Keratinocyte (primary cell): ENCODE results near the gene INPP5A. TPM values are rescaled to one million over a fixed set of nuclear protein-coding genes. Genes with fewer than 3 reads are reported as not detected.

Experiments used
- DNase-seq: peaks from one replicate; pipeline ENCODE4 v3.0.0-alpha.2; 2011; ENCODE audit warnings: low read depth, missing footprints, low spot score
- FAIRE-seq: peaks from 2 replicates; lab custom pipeline; 2011; peaks lifted over from hg19 to GRCh38; lab: Jason Lieb, UNC
- H2AFZ ChIP-seq: 2 replicates; pipeline ENCODE4 v1.6.0; 2012; ENCODE audit warnings: low read length, control low read depth, inconsistent platforms; ENCODE audit not compliant: control insufficient read depth
- H3K27ac ChIP-seq: 2 replicates; pipeline ENCODE4 v1.5.1; 2011; ENCODE audit warnings: low read length; ENCODE audit not compliant: control insufficient read depth, insufficient read depth
- H3K27me3 ChIP-seq: 3 replicates; pipeline ENCODE4 v1.6.0; 2011; ENCODE audit warnings: low read length; ENCODE audit not compliant: control insufficient read depth, insufficient read depth; ENCODE audit errors: extremely low read depth
- H3K36me3 ChIP-seq, 2 experiments: 2 replicates in 1 of 2; 3 replicates in 1 of 2; pipeline ENCODE4 v1.5.1; 2011; ENCODE audit warnings: low read length in 2 of 2, mild to moderate bottlenecking in 1 of 2; ENCODE audit not compliant: control insufficient read depth in 2 of 2, insufficient read depth in 2 of 2; ENCODE audit errors: extremely low read depth in 1 of 2
- H3K4me1 ChIP-seq: 3 replicates; pipeline ENCODE4 v1.5.1; 2011; ENCODE audit warnings: low read length; ENCODE audit not compliant: control insufficient read depth, insufficient read depth; ENCODE audit errors: extremely low read depth
- H3K4me2 ChIP-seq: 3 replicates; pipeline ENCODE4 v1.6.0; 2011; ENCODE audit warnings: low read depth, low read length; ENCODE audit not compliant: control insufficient read depth, insufficient read depth; ENCODE audit errors: extremely low read depth
- H3K4me3 ChIP-seq, 3 experiments: fragments of 200-600 bp in 1 of 3; sonication (generic) in 1 of 3; 2 replicates in 2 of 3; 3 replicates in 1 of 3; pipeline ENCODE4 v1.5.1; 2011 to 2016; ENCODE audit warnings: low read length in 3 of 3, mild to moderate bottlenecking in 3 of 3, control low read depth in 2 of 3, inconsistent platforms in 1 of 3, low read depth in 1 of 3, mixed read lengths in 1 of 3, mixed run types in 1 of 3, moderate library complexity in 1 of 3; ENCODE audit not compliant: control insufficient read depth in 2 of 3, insufficient read depth in 2 of 3; ENCODE audit errors: extremely low read depth in 1 of 3
- H3K79me2 ChIP-seq: 2 replicates; pipeline ENCODE4 v1.6.0; 2012; ENCODE audit warnings: low read length; ENCODE audit not compliant: control insufficient read depth, insufficient read depth
- H3K9ac ChIP-seq: 3 replicates; pipeline ENCODE4 v1.6.0; 2011; ENCODE audit warnings: low read length; ENCODE audit not compliant: control insufficient read depth, insufficient read depth; ENCODE audit errors: extremely low read depth
- H3K9me1 ChIP-seq: 3 replicates; pipeline ENCODE4 v1.6.0; 2011; ENCODE audit warnings: low read length; ENCODE audit not compliant: control insufficient read depth, insufficient read depth; ENCODE audit errors: extremely low read depth
- H3K9me3 ChIP-seq: 2 replicates; pipeline ENCODE4 v1.5.1; 2012; ENCODE audit warnings: low read depth, low read length; ENCODE audit not compliant: control insufficient read depth
- H4K20me1 ChIP-seq: 3 replicates; pipeline ENCODE4 v1.6.0; 2011; ENCODE audit warnings: low read length; ENCODE audit not compliant: control insufficient read depth, insufficient read depth; ENCODE audit errors: extremely low read depth
- CTCF ChIP-seq, 3 experiments: IDR thresholded peaks in 1 of 3; conservative IDR thresholded peaks in 1 of 3; optimal IDR thresholded peaks in 1 of 3; 2 replicates in 2 of 3; 3 replicates in 1 of 3; pipeline versions ENCODE3 to v1.5.1; 2011; ENCODE audit warnings: low read length in 3 of 3, mild to moderate bottlenecking in 3 of 3, moderate library complexity in 2 of 3, control low read depth in 1 of 3, inconsistent platforms in 1 of 3; ENCODE audit not compliant: insufficient read depth in 2 of 3; ENCODE audit errors: extremely low read depth in 1 of 3
- EZH2 ChIP-seq: IDR thresholded peaks from one replicate; pipeline ENCODE4 v1.6.1; 2012; ENCODE audit warnings: inconsistent platforms, mild to moderate bottlenecking, low read length, moderate library complexity
- dilution Hi-C: fragments of 300-500 bp; cut with MboI; formaldehyde crosslinking; loops from one replicate; pipeline ENCODE4 v1.7.0; 2020; ENCODE audit warnings: low sequenced_read_pairs; ENCODE audit not compliant: extremely low pct_ligation_motif_present
- polyA plus RNA-seq, 5 experiments: library from polyadenylated mRNA; depleted of rRNA in 3 of 5; stranded (reverse) in 3 of 5; stranded (forward) in 1 of 5; unstranded in 1 of 5; fragments of >200 nt; gene quantifications; 1 replicate in 1 of 5; 2 replicates in 3 of 5; 3 replicates in 1 of 5; pipeline versions ENCODE4 v1.2.1 to v1.2.3, GENCODE V29; 2011 to 2012; ENCODE audit warnings: missing spikeins in 2 of 5, low read depth in 1 of 5, low replicate concordance in 1 of 5

Gene INPP5A
- polyA plus RNA-seq, 1 donor (not counting 4 experiments of a cell fraction or from before 2014, with no cell fraction given): 11.2 TPM

GRCh38 chr10:132826524-132827422 is 289.2 kb downstream of the INPP5A start:
- no peaks in the 10 kb centered on the region for H3K4me1 ChIP-seq
- no peaks in the 10 kb centered on the region for H3K9me1 ChIP-seq
- DNase-seq (no peak), FAIRE-seq (no peak)
- no peaks in the 10 kb centered on the region for H3K36me3 ChIP-seq
- no peaks in the 10 kb centered on the region for H3K79me2 ChIP-seq
- H3K4me3 ChIP-seq: no peak overlapping the region
- H3K27me3 ChIP-seq: no peaks in the 10 kb centered on the region
- no peaks in the 10 kb centered on the region for H4K20me1 ChIP-seq
- peaks cover 18% of the 10 kb centered on the region for H3K9me3 ChIP-seq
- H3K27ac ChIP-seq: no peak overlapping the region
- no peak overlapping the region for H3K4me2 ChIP-seq
- dilution Hi-C loops: no loop called here
- TF ChIP-seq CTCF (optimal IDR thresholded peaks at IDR 0.05 in 1 of 3, IDR thresholded peaks at IDR 0.05 in 1 of 3, conservative IDR thresholded peaks at IDR 0.05 in 1 of 3; ENCODE audit: extremely low read depth in 1 of 3, insufficient read depth in 2 of 3, low read length in 3 of 3) (no peak), EZH2 (no peak)
- H3K9ac ChIP-seq: no peak overlapping the region
- H2AFZ ChIP-seq: no peak overlapping the region

DNA sequence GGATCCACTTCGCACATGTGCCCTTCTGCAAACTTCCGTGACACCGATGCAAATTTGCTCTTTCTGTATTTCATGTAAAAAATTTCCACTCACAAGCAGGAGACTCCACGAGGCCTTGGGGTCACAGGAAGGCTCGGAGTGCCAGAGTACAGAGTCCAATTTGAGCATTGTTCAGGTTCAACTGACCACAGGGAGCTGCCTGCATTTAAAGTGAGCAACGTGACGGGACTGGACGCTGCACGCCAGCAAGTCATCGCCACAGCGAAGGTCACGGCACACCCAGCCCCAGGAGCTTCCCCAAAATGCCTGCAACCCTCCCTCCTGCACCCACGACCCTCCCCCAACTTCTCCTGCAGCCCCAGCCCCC is 289.8 kb downstream of the INPP5A start:
- H3K9ac ChIP-seq: no peak overlapping the region
- dilution Hi-C loops: no loop called here
- no peak for FAIRE-seq
- DNase-seq: no peak
- TF ChIP-seq CTCF (optimal IDR thresholded peaks at IDR 0.05 in 1 of 3, IDR thresholded peaks at IDR 0.05 in 1 of 3, conservative IDR thresholded peaks at IDR 0.05 in 1 of 3; ENCODE audit: extremely low read depth in 1 of 3, insufficient read depth in 2 of 3, low read length in 3 of 3) (no peak), EZH2 (no peak)
- H3K79me2 ChIP-seq: no peaks in the 10 kb centered on the region
- H3K4me1 ChIP-seq: no peaks in the 10 kb centered on the region
- no peak overlapping the region for H3K4me2 ChIP-seq
- H3K27ac ChIP-seq: no peak overlapping the region
- no peaks in the 10 kb centered on the region for H3K36me3 ChIP-seq
- peaks cover 13% of the 10 kb centered on the region for H3K9me3 ChIP-seq
- no peaks in the 10 kb centered on the region for H3K9me1 ChIP-seq
- no peaks in the 10 kb centered on the region for H4K20me1 ChIP-seq
- H2AFZ ChIP-seq: no peak overlapping the region
- H3K4me3 ChIP-seq: no peak overlapping the region
- H3K27me3 ChIP-seq: peaks cover 4% of the 10 kb centered on the region
